Pancreas (tissue), 10 donors: Measurements from ENCODE around the gene CLDN17. TPM values are rescaled to one million over a fixed set of nuclear protein-coding genes. Genes with fewer than 3 reads are reported as not detected.

Experiments used
- ATAC-seq, 4 donors: fragments of 200-7000 bp; cut with Tn5 transposase; one replicate each; pipeline versions ENCODE4 v1.8.0 to v1.9.1; 2020; ENCODE audit warnings: mild to moderate bottlenecking in 4 of 4, moderate library complexity in 4 of 4
- DNase-seq, 6 donors: peaks; one replicate each; pipeline ENCODE4 v3.0.0-alpha.2; 2020
- FAIRE-seq: peaks from 2 replicates; lab custom pipeline; 2012; peaks lifted over from hg19 to GRCh38; lab: Jason Lieb, UNC
- H3K27ac ChIP-seq, 4 donors: fragments of 200-600 bp; sonication (generic); 1 replicate in 3 of 4; 2 replicates in 1 of 4; pipeline versions ENCODE4 v1.5.0 to v1.8.0; 2020
- H3K27me3 ChIP-seq, 4 donors: fragments of 200-600 bp; one replicate each; pipeline ENCODE4 v1.8.0; 2021
- H3K36me3 ChIP-seq, 3 donors: fragments of 200-600 bp; sonication (generic) in 1 of 3; one replicate each; pipeline versions ENCODE4 v1.5.0 to v1.8.0; 2020 to 2021
- H3K4me1 ChIP-seq, 3 donors: fragments of 200-600 bp; one replicate each; pipeline ENCODE4 v1.8.0; 2021
- H3K4me3 ChIP-seq, 4 donors: fragments of 200-600 bp; sonication (generic) in 2 of 4; one replicate each; pipeline versions ENCODE4 v1.5.0 to v1.8.0; 2020 to 2021
- H3K9me3 ChIP-seq, 4 donors: fragments of 200-600 bp; one replicate each; pipeline ENCODE4 v1.8.0; 2021
- whole genome bisulfite sequencing, 2 donors: extraction: QIAGEN DNeasy Blood & Tissue Kit; methylation state at CpG; one replicate each; pipeline ENCODE4 v1.1.7; 2013; 5-methylcytosine and 5-hydroxymethylcytosine counted together
- intact Hi-C, 3 donors: fragments of 100-400 bp; cut with DNase I; formaldehyde crosslinking; loops; one replicate each; pipeline versions ENCODE4 v1.11.1 to v1.14.2; 2022
- polyA plus RNA-seq, 2 donors: library from polyadenylated mRNA; stranded (reverse); fragments of 200-250 nt; gene quantifications; one replicate each; pipeline ENCODE4 v1.2.3, GENCODE V29; 2013
- total RNA-seq, 6 donors: library from RNA; stranded (reverse); fragmentation: NEBNext Ultra II Directional in 4 of 6; extraction: Animal tissue kit (Norgen Biotek cat#: 25700) in 4 of 6; gene quantifications; one replicate each; pipeline versions ENCODE4 v1.2.1 to v1.2.4, GENCODE V29; 2021 to 2023
- TF ChIP-seq, protein P1 (sequence below), 4 donors: fragments of 200-600 bp; sonication (generic) in 3 of 4; IDR thresholded peaks; one replicate each; pipeline versions ENCODE4 v1.5.0 to v1.8.0; 2021; ENCODE audit warnings: antibody characterized with exemption in 4 of 4
- donor health status: healthy with polysubstance abuse.
- donor health status: DM: no; HTN: no; CAD: no; lungs with moderate emphysema.
- donor health status: DM: no; HTN: no; CAD: no.
- donor health status: control.
- donor health status: control.
- donor health status: Bipolar disorder and iron deficiency.
- donor health status: DM: yes; HTN: yes; CAD: no.
- donor health status: DM: no; HTN: no; CAD: no.
- donor health status: DM: no; HTN: no; CAD: no.
- donor health status: DM: yes; HTN: yes; CAD: no.

Gene CLDN17
- total and polyA plus RNA-seq, 8 donors: not detected

DNA sequence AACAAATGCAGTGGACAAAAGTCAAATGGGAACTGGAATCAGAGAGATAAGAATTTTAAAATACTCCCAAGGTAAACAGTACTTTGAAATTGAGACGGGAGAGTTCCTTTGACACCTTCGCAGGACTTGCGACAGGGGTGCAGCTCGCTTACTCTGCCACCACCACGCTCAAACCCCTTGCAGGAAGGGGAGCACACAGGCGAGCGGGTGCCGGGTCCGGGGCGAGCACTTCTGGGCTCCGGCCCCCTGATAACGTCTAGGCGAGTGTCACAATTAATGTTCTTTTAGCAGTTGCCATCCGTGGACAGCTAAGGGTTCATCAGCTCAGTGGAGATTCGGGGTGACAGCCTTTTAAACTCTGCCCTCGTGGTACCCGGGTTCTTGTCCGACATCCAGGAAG lies 37.4 kb downstream of the CLDN17 start:
- Histone ChIP-seq H3K27me3 (no peaks in the 10 kb centered on the region), H3K4me1 (no peaks in the 10 kb centered on the region), H3K36me3 (no peaks in the 10 kb centered on the region), H3K9me3 (no peaks in the 10 kb centered on the region), H3K4me3 (no peak overlapping the region), H3K27ac (no peak overlapping the region)
- FAIRE-seq (no peak), DNase-seq (no peak), ATAC-seq (no peak)
- 78 to 81% methylated on average over 18 of the region's 18 CpGs for WGBS, 2 donors
- TF ChIP-seq, protein P1, sequence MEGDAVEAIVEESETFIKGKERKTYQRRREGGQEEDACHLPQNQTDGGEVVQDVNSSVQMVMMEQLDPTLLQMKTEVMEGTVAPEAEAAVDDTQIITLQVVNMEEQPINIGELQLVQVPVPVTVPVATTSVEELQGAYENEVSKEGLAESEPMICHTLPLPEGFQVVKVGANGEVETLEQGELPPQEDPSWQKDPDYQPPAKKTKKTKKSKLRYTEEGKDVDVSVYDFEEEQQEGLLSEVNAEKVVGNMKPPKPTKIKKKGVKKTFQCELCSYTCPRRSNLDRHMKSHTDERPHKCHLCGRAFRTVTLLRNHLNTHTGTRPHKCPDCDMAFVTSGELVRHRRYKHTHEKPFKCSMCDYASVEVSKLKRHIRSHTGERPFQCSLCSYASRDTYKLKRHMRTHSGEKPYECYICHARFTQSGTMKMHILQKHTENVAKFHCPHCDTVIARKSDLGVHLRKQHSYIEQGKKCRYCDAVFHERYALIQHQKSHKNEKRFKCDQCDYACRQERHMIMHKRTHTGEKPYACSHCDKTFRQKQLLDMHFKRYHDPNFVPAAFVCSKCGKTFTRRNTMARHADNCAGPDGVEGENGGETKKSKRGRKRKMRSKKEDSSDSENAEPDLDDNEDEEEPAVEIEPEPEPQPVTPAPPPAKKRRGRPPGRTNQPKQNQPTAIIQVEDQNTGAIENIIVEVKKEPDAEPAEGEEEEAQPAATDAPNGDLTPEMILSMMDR (IDR thresholded peaks at IDR 0.05): no peak
- intact Hi-C loops: no loop called here

DNA sequence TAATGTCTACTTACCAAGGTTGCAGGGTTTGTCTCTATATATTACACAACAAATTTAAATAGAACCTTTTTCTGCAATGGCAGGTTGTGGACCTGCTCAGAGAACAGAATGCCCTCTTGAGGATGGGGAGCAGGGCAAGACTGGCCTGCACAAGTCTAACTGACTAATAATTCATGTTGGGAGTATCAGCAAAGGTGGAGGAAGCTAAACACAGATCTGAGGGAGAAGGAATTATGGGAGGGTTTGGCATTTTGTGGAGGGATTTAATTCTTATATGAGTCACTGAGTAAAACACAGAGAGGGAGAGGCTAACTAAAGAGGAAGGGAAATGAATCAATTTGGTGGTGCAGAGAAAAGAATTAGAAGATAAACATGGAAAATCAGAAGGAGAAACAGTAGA lies 40.0 kb downstream of the CLDN17 start:
- Histone ChIP-seq H3K36me3 (no peaks in the 10 kb centered on the region), H3K9me3 (no peaks in the 10 kb centered on the region), H3K27ac (no peak overlapping the region), H3K4me1 (no peaks in the 10 kb centered on the region), H3K4me3 (no peak overlapping the region), H3K27me3 (no peaks in the 10 kb centered on the region)
- TF ChIP-seq, protein P1 (IDR thresholded peaks at IDR 0.05): no peak
- ATAC-seq: no peak
- no peak for FAIRE-seq
- no peak for DNase-seq
- intact Hi-C loops: no loop called here

DNA sequence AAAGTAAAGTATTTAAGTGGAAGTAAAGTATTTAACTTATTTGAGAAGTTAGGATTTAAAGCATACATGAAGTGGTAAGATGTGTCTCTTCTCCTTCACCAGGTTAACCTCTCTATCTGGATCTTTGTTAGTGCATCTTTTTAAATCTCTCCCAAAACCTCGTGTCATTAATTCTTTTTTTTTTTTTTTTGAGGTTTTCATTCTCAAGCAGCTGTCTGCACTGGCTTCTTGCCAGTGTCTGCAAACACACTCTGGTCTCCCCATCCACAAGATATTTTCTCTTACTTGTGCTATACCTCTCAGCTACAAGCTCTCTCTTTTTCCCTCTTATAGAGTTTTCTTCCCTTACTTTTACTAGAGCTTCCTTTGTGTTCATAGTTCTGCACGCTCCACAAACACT lies 49.0 kb downstream of the CLDN17 start:
- DNase-seq: no peak
- Histone ChIP-seq H3K27ac (no peak overlapping the region), H3K9me3 (no peaks in the 10 kb centered on the region), H3K4me1 (no peaks in the 10 kb centered on the region), H3K4me3 (no peak overlapping the region), H3K27me3 (no peaks in the 10 kb centered on the region), H3K36me3 (no peaks in the 10 kb centered on the region)
- intact Hi-C loops: no loop called here
- FAIRE-seq: no peak
- no peak for ATAC-seq
- TF ChIP-seq, protein P1 (IDR thresholded peaks at IDR 0.05): no peak
- 17 to 22% methylated on average over 2 of the region's 2 CpGs for WGBS, 2 donors

DNA sequence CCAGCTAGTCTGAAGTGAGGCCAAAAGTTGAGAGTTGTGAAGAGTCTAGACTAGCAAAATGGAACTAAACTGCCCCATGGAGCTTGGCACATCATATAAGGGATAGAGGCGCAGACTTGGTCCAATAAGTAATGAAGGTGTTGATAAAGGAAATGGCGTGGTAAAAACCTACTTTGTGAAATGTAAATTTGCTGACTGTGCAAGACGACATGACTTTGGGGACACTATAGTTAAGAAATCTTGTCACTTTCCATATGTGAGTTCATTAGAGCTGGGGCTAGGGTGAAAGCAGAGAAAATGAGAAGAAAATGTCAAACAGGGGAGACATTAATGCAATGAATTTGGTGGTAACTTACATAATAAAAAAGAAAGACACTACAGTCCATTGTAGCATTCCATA lies 50.1 kb downstream of the CLDN17 start:
- H3K27ac ChIP-seq: no peak overlapping the region
- no peaks in the 10 kb centered on the region for H3K27me3 ChIP-seq
- no peaks in the 10 kb centered on the region for H3K9me3 ChIP-seq
- DNase-seq: no peak
- no peak overlapping the region for H3K4me3 ChIP-seq
- TF ChIP-seq, protein P1 (IDR thresholded peaks at IDR 0.05): no peak
- no peak for ATAC-seq
- no peak for FAIRE-seq
- intact Hi-C loops: no loop called here
- H3K4me1 ChIP-seq: no peaks in the 10 kb centered on the region
- H3K36me3 ChIP-seq: no peaks in the 10 kb centered on the region
- WGBS, 2 donors: 68 to 79% methylated on average over 3 of the region's 3 CpGs

Other genes starting within 250 kb of the CLDN17 start
- gene GRIK1, start 226.8 kb downstream of the CLDN17 start, total RNA-seq: under 1 TPM in 2 of 6 donors, not detected in 4; 0.08 to 0.09 TPM
- under 1 TPM in 1 of 2 donors, not detected in 1; 0.02 TPM for gene GRIK1, start 226.8 kb downstream of the CLDN17 start, polyA plus RNA-seq
- gene CLDN8, start 49.3 kb upstream of the CLDN17 start, total RNA-seq: under 1 TPM in 3 of 6 donors, not detected in 3; 0.09 to 0.22 (median 0.13) TPM
- gene CLDN8, start 49.3 kb upstream of the CLDN17 start, polyA plus RNA-seq: under 1 TPM in 1 of 2 donors, not detected in 1; 0.09 TPM
- not detected for gene KRTAP24-1, start 116.1 kb upstream of the CLDN17 start, total RNA-seq
- not detected for gene KRTAP24-1, start 116.1 kb upstream of the CLDN17 start, polyA plus RNA-seq
- gene KRTAP25-1, start 122.7 kb upstream of the CLDN17 start, total RNA-seq: not detected
- gene KRTAP25-1, start 122.7 kb upstream of the CLDN17 start, polyA plus RNA-seq: not detected
- not detected for gene KRTAP26-1, start 153.5 kb upstream of the CLDN17 start, total RNA-seq
- gene KRTAP26-1, start 153.5 kb upstream of the CLDN17 start, polyA plus RNA-seq: not detected
- gene KRTAP27-1, start 170.9 kb upstream of the CLDN17 start, total RNA-seq: not detected
- not detected for gene KRTAP27-1, start 170.9 kb upstream of the CLDN17 start, polyA plus RNA-seq
- gene KRTAP23-1, start 181.8 kb upstream of the CLDN17 start, total RNA-seq: not detected
- not detected for gene KRTAP23-1, start 181.8 kb upstream of the CLDN17 start, polyA plus RNA-seq
- not detected for gene KRTAP13-2, start 205.5 kb upstream of the CLDN17 start, total RNA-seq
- not detected for gene KRTAP13-2, start 205.5 kb upstream of the CLDN17 start, polyA plus RNA-seq
- gene KRTAP13-1, start 229.2 kb upstream of the CLDN17 start, total RNA-seq: not detected
- not detected for gene KRTAP13-1, start 229.2 kb upstream of the CLDN17 start, polyA plus RNA-seq